IMR-90 (cell line): ENCODE data around the gene PAM16.

Experiments used
- BHLHE40 ChIP-seq: fragments of 150-350 bp; IDR thresholded peaks from 2 replicates; pipeline ENCODE4 v1.6.1; 2016; ENCODE audit warnings: mild to moderate bottlenecking, low read depth, low read length
- FOS ChIP-seq: fragments of 150-350 bp; IDR thresholded peaks from 2 replicates; pipeline ENCODE4 v1.6.1; 2016; ENCODE audit warnings: low read depth, low read length
- MAFK ChIP-seq: IDR thresholded peaks from 2 replicates; pipeline ENCODE4 v1.6.1; 2012; ENCODE audit warnings: low read depth, low read length, improper control_type of control experiment
- MAZ ChIP-seq: IDR thresholded peaks from 2 replicates; pipeline ENCODE4 v1.6.1; 2012; ENCODE audit warnings: low read depth, mild to moderate bottlenecking, low read length, improper control_type of control experiment, moderate library complexity, borderline replicate concordance
- MXI1 ChIP-seq: IDR thresholded peaks from 2 replicates; pipeline ENCODE4 v1.6.1; 2012; ENCODE audit warnings: low read depth, mild to moderate bottlenecking, low read length, moderate library complexity, borderline replicate concordance
- POLR2A ChIP-seq: IDR thresholded peaks from 2 replicates; pipeline ENCODE4 v1.6.1; 2012; ENCODE audit warnings: mild to moderate bottlenecking, low read depth, low read length
- RAD21 ChIP-seq: IDR thresholded peaks from 2 replicates; pipeline ENCODE4 v1.6.1; 2012; ENCODE audit warnings: low read length, improper control_type of control experiment
- RCOR1 ChIP-seq: IDR thresholded peaks from 2 replicates; pipeline ENCODE4 v1.6.1; 2012; ENCODE audit warnings: mild to moderate bottlenecking, low read length, improper control_type of control experiment; ENCODE audit not compliant: insufficient replicate concordance
- RFX5 ChIP-seq: IDR thresholded peaks from 2 replicates; pipeline ENCODE4 v1.8.0; 2012; ENCODE audit warnings: low read depth, mild to moderate bottlenecking, low read length, moderate library complexity
- TF ChIP-seq, protein P1 (sequence below): conservative IDR thresholded peaks from 2 replicates; pipeline ENCODE4 v1.5.1; 2012; ENCODE audit warnings: mild to moderate bottlenecking, low read depth, low read length, improper control_type of control experiment
- TF ChIP-seq, protein P2 (sequence below): fragments of 150-350 bp; IDR thresholded peaks from 2 replicates; pipeline ENCODE4 v1.6.1; 2017; ENCODE audit warnings: mild to moderate bottlenecking, antibody characterized with exemption, low read length, low read depth

- TF ChIP-seq POLR2A (no peak), MXI1 (no peak), RCOR1 (no peak), RAD21 (no peak), RFX5 (no peak), MAZ (no peak), MAFK (no peak), BHLHE40 (no peak), FOS (no peak)
- TF ChIP-seq, protein P1, sequence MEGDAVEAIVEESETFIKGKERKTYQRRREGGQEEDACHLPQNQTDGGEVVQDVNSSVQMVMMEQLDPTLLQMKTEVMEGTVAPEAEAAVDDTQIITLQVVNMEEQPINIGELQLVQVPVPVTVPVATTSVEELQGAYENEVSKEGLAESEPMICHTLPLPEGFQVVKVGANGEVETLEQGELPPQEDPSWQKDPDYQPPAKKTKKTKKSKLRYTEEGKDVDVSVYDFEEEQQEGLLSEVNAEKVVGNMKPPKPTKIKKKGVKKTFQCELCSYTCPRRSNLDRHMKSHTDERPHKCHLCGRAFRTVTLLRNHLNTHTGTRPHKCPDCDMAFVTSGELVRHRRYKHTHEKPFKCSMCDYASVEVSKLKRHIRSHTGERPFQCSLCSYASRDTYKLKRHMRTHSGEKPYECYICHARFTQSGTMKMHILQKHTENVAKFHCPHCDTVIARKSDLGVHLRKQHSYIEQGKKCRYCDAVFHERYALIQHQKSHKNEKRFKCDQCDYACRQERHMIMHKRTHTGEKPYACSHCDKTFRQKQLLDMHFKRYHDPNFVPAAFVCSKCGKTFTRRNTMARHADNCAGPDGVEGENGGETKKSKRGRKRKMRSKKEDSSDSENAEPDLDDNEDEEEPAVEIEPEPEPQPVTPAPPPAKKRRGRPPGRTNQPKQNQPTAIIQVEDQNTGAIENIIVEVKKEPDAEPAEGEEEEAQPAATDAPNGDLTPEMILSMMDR, result no peak
- TF ChIP-seq, protein P2, sequence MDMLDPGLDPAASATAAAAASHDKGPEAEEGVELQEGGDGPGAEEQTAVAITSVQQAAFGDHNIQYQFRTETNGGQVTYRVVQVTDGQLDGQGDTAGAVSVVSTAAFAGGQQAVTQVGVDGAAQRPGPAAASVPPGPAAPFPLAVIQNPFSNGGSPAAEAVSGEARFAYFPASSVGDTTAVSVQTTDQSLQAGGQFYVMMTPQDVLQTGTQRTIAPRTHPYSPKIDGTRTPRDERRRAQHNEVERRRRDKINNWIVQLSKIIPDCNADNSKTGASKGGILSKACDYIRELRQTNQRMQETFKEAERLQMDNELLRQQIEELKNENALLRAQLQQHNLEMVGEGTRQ, result no peak
Measured at GRCh38 chr16:4323845-4324488, 27.2 kb downstream of the PAM16 start.
